GM18526 (cell line): ENCODE measurements around the gene PARP1.

Experiments used
- POLR2A ChIP-seq: IDR thresholded peaks from 3 replicates; pipeline ENCODE4 v1.6.1; 2011; ENCODE audit not compliant: insufficient read length; ENCODE audit errors: extremely low read depth

The PARP1 gene

GRCh38 chr1:226407497-226408284, at the start of gene PARP1:
Gene PARP1, minus strand, starts transcription at chr1:226408093. Its CDS starts 164 bp downstream, at chr1:226407929.
- TF ChIP-seq POLR2A = peak; percentile 83

- TF ChIP-seq POLR2A = no peak
Measured at GRCh38 chr1:226457307-226457712, 49.4 kb upstream of the PARP1 start.

- TF ChIP-seq POLR2A = no peak
Measured at GRCh38 chr1:226455843-226456242, 48.0 kb upstream of the PARP1 start.

GRCh38 chr1:226454349-226454748, 46.5 kb upstream of the PARP1 start:
- no peak for TF ChIP-seq POLR2A

GRCh38 chr1:226453015-226453704, 45.3 kb upstream of the PARP1 start:
- no peak for TF ChIP-seq POLR2A

- TF ChIP-seq POLR2A = no peak
Measured at GRCh38 chr1:226450688-226451087, 42.8 kb upstream of the PARP1 start.

GRCh38 chr1:226449823-226450222, 41.9 kb upstream of the PARP1 start:
- TF ChIP-seq POLR2A = no peak

GRCh38 chr1:226447932-226448665, 40.2 kb upstream of the PARP1 start:
- no peak for TF ChIP-seq POLR2A

GRCh38 chr1:226446094-226446493, 38.2 kb upstream of the PARP1 start:
- TF ChIP-seq POLR2A = no peak

GRCh38 chr1:226444901-226445300, 37.0 kb upstream of the PARP1 start:
- TF ChIP-seq POLR2A = no peak

GRCh38 chr1:226443439-226443838, 35.5 kb upstream of the PARP1 start:
- no peak for TF ChIP-seq POLR2A

- no peak for TF ChIP-seq POLR2A
Measured at GRCh38 chr1:226443033-226443432, 35.1 kb upstream of the PARP1 start.

- TF ChIP-seq POLR2A = no peak
Measured at GRCh38 chr1:226441629-226442028, 33.7 kb upstream of the PARP1 start.

GRCh38 chr1:226440512-226440911, 32.6 kb upstream of the PARP1 start:
- no peak for TF ChIP-seq POLR2A

GRCh38 chr1:226438007-226438406, 30.1 kb upstream of the PARP1 start:
- no peak for TF ChIP-seq POLR2A

GRCh38 chr1:226436855-226437491, 29.1 kb upstream of the PARP1 start:
- no peak for TF ChIP-seq POLR2A

- TF ChIP-seq POLR2A = no peak
Measured at GRCh38 chr1:226436472-226436854, 28.6 kb upstream of the PARP1 start.
